ENCODE measurements around the gene BCL7A.

The BCL7A gene

DNA sequence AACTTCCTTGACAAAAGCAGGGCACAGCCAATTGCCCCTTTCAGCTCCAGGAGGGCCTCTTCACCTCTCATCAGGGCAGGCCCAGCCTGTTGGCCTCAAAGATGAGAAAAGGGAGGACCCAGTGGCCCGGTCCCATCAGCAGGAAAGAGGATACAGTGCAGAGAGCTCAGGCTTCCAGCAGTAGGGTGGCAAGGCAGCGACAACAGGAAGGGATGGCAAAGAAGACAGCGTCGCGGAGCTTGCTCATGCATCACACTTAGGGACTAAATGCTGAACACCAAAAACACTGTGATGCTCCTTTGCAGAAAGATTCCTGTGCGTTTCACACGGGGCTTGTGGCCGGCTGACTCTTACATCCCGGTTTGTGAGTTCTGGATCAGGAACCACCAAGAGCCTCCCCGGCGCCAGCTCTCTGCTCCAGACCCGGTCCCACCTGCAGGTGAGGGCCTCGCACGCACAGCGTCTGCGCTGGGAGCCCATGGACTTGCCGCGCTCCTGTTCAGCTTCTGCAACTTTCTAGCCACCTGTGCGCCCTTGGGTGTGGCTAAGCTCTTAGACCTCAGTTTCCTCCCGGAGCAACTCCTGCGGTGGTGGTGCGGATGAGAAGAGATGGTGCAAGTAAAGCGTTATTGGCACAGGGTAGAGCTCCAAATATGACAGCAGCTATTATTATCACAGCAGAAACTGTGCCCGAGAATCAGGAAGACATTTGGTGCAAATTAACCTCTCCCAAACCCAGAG is 15.3 kb upstream of the BCL7A start:
- peaks cover 85% of the 10 kb centered on the region for H3F3A ChIP-seq (ENCODE audit: insufficient read depth)
- H3K4me2 ChIP-seq (ENCODE audit: low read depth, low read length, poor library complexity, severe bottlenecking) = peak overlapping the region; percentile 92
- H3K79me2 ChIP-seq (ENCODE audit: insufficient read depth, low read length) = peaks cover 24% of the 10 kb centered on the region

DNA sequence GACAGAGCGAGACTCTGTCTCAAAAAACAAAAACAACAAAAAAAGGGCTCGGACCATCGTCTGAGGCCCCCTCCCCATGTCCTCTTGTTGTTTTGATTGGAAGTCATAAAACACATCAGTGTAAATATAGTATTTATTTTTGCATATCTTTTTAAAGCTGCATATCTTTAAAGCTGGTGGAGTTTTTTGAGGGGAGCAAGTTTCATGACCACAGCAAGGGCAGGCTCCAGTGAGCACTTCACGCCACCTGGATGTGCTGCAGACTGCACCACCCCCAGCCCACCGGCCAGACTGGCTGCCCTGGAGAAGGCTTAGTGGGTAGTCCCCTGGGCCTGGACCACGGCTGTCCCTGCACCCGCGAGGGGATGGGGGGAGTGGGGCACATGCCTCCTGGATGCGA is 11.9 kb upstream of the BCL7A start:
- H3K4me2 ChIP-seq (ENCODE audit: low read depth, low read length, poor library complexity, severe bottlenecking) = peak overlapping the region; percentile 57
- no peaks in the 10 kb centered on the region; the same call in 1 of the 2 replicates for H3K36me3 ChIP-seq (ENCODE audit: low read length)
- H4K20me1 ChIP-seq (ENCODE audit: low read depth, low read length) = no peaks in the 10 kb centered on the region
- no peaks in the 10 kb centered on the region for H3K9me2 ChIP-seq (replicated peaks; ENCODE audit: insufficient read depth, low read length)
- peaks cover 21% of the 10 kb centered on the region for H3K79me2 ChIP-seq (ENCODE audit: insufficient read depth, low read length)
- peak overlapping the region; percentile 100 for H3K27ac ChIP-seq (ENCODE audit: low read depth, low read length)
- no peaks in the 10 kb centered on the region for H3K27me3 ChIP-seq (ENCODE audit: low read length)
- peaks cover 4% of the 10 kb centered on the region; the same call in 1 of the 2 replicates for H3K9me3 ChIP-seq (ENCODE audit: insufficient read depth, low read length)
- no peak overlapping the region for H2AFZ ChIP-seq (ENCODE audit: low read depth, low read length, severe bottlenecking)
- H3K4me3 ChIP-seq (ENCODE audit: insufficient read depth, low read length, poor library complexity, severe bottlenecking) = peak overlapping the region; percentile 8
- TF ChIP-seq EZH2phosphoT487 (conservative IDR thresholded peaks at IDR 0.05; ENCODE audit: low read length) = no peak
- TF ChIP-seq, protein P1, sequence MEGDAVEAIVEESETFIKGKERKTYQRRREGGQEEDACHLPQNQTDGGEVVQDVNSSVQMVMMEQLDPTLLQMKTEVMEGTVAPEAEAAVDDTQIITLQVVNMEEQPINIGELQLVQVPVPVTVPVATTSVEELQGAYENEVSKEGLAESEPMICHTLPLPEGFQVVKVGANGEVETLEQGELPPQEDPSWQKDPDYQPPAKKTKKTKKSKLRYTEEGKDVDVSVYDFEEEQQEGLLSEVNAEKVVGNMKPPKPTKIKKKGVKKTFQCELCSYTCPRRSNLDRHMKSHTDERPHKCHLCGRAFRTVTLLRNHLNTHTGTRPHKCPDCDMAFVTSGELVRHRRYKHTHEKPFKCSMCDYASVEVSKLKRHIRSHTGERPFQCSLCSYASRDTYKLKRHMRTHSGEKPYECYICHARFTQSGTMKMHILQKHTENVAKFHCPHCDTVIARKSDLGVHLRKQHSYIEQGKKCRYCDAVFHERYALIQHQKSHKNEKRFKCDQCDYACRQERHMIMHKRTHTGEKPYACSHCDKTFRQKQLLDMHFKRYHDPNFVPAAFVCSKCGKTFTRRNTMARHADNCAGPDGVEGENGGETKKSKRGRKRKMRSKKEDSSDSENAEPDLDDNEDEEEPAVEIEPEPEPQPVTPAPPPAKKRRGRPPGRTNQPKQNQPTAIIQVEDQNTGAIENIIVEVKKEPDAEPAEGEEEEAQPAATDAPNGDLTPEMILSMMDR (IDR thresholded peaks at IDR 0.05; ENCODE audit: insufficient read depth, low read length, poor library complexity, severe bottlenecking) = no peak
- peaks cover 88% of the 10 kb centered on the region for H3F3A ChIP-seq (ENCODE audit: insufficient read depth)
- H3K9ac ChIP-seq (ENCODE audit: low read length) = peak overlapping the region; percentile 58

More for the DNA sequence above, 15.3 kb upstream of the BCL7A start:
- Histone ChIP-seq H2AFZ (ENCODE audit: low read depth, low read length, severe bottlenecking) (no peak overlapping the region), H4K20me1 (ENCODE audit: low read depth, low read length) (no peaks in the 10 kb centered on the region), H3K27ac (ENCODE audit: low read depth, low read length) (peak overlapping the region; percentile 100), H3K9me2 (replicated peaks; ENCODE audit: insufficient read depth, low read length) (no peaks in the 10 kb centered on the region), H3K27me3 (ENCODE audit: low read length) (no peaks in the 10 kb centered on the region), H3K36me3 (ENCODE audit: low read length) (peaks cover 13% of the 10 kb centered on the region), H3K4me3 (ENCODE audit: insufficient read depth, low read length, poor library complexity, severe bottlenecking) (peak overlapping the region; percentile 49), H3K9me3 (ENCODE audit: insufficient read depth, low read length) (no peaks in the 10 kb centered on the region), H3K9ac (ENCODE audit: low read length) (peak overlapping the region; percentile 80)
- TF ChIP-seq EZH2phosphoT487 (conservative IDR thresholded peaks at IDR 0.05; ENCODE audit: low read length) = no peak
- TF ChIP-seq, protein P1 (IDR thresholded peaks at IDR 0.05; ENCODE audit: insufficient read depth, low read length, poor library complexity, severe bottlenecking) = no peak

DNA sequence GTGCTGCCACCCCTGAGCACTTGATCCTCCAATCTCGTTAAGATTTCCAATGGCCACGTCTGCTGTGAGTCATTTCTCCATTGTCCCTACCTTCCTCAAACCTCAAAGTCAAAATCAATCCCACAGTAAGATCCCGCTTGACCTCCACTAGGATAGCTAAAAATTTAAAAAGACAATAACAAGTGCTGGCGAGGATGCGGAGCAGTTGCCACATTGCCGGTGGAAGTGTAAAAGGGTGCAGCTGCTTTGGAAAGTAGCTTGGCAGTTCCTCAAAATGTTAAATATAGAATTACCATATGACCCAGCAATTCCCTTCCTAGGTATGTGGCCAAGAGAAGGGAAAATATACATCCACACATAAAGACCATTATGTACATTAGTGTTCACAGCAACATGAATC is 9.5 kb upstream of the BCL7A start:
- Histone ChIP-seq H3K4me2 (ENCODE audit: low read depth, low read length, poor library complexity, severe bottlenecking) (peak overlapping the region; percentile 68), H2AFZ (ENCODE audit: low read depth, low read length, severe bottlenecking) (no peak overlapping the region), H3K27me3 (ENCODE audit: low read length) (no peaks in the 10 kb centered on the region), H3F3A (ENCODE audit: insufficient read depth) (peaks cover 80% of the 10 kb centered on the region), H3K9me3 (ENCODE audit: insufficient read depth, low read length) (peaks cover 4% of the 10 kb centered on the region; the same call in 1 of the 2 replicates), H3K27ac (ENCODE audit: low read depth, low read length) (peak overlapping the region; percentile 100), H3K79me2 (ENCODE audit: insufficient read depth, low read length) (peaks cover 25% of the 10 kb centered on the region), H3K9me2 (replicated peaks; ENCODE audit: insufficient read depth, low read length) (no peaks in the 10 kb centered on the region), H3K9ac (ENCODE audit: low read length) (peak overlapping the region; percentile 58), H3K4me3 (ENCODE audit: insufficient read depth, low read length, poor library complexity, severe bottlenecking) (no peak overlapping the region), H4K20me1 (ENCODE audit: low read depth, low read length) (no peaks in the 10 kb centered on the region), H3K36me3 (ENCODE audit: low read length) (no peaks in the 10 kb centered on the region; the same call in 1 of the 2 replicates)
- no peak for TF ChIP-seq EZH2phosphoT487 (conservative IDR thresholded peaks at IDR 0.05; ENCODE audit: low read length)
- TF ChIP-seq, protein P1 (IDR thresholded peaks at IDR 0.05; ENCODE audit: insufficient read depth, low read length, poor library complexity, severe bottlenecking) = no peak

Data from SU-DHL-6 (cell line).